Kidney epithelial cell (primary cell): Measurements from ENCODE around the gene ABCC6. TPM values are rescaled to one million over a fixed set of nuclear protein-coding genes. Genes with fewer than 3 reads are reported as not detected.
"Not testable (repeated sequence)": the region's sequence is repeated elsewhere in the genome, so short reads cannot be mapped to it uniquely, and the experiment has no call there.

Source experiments
- DNase-seq: peaks from one replicate; pipeline ENCODE4 v3.0.0-alpha.2; 2010; ENCODE audit warnings: low read depth
- H3K27me3 ChIP-seq: 2 replicates; pipeline ENCODE4 v1.6.0; 2011; ENCODE audit warnings: low read length; ENCODE audit not compliant: control insufficient read depth, insufficient read depth
- H3K36me3 ChIP-seq: 2 replicates; pipeline ENCODE4 v1.5.1; 2011; ENCODE audit warnings: low read length; ENCODE audit not compliant: control insufficient read depth, insufficient read depth
- H3K4me3 ChIP-seq: 2 replicates; pipeline ENCODE4 v1.5.1; 2011; ENCODE audit warnings: low read depth, mild to moderate bottlenecking, control low read depth, low read length
- CTCF ChIP-seq: IDR thresholded peaks from 2 replicates; pipeline ENCODE4 v1.5.1; 2011; ENCODE audit warnings: mild to moderate bottlenecking, moderate library complexity, low read length, control low read depth, inconsistent platforms; ENCODE audit not compliant: insufficient read depth, poor library complexity, severe bottlenecking
- total RNA-seq: library from RNA; depleted of rRNA; stranded (reverse); fragments of >200 nt; gene quantifications from 2 replicates; pipeline ENCODE4 v1.2.3, GENCODE V29; 2015

The ABCC6 gene
- total RNA-seq, 1 donor from 2014 or later, result 1.5 TPM

- Histone ChIP-seq H3K27me3 (no peaks in the 10 kb centered on the region), H3K36me3 (no peaks in the 10 kb centered on the region), H3K4me3 (no peak overlapping the region)
- no peak for TF ChIP-seq CTCF
- DNase-seq, result no peak
These were observed 68.9 kb downstream of the ABCC6 start for GRCh38 chr16:16154281-16154951.

- DNase-seq, H3K4me3 ChIP-seq, H3K27me3 ChIP-seq, H3K36me3 ChIP-seq: not testable (repeated sequence)
These were observed 70.3 kb downstream of the ABCC6 start for GRCh38 chr16:16153000-16153399.

GRCh38 chr16:16151315-16151714 lies 72.0 kb downstream of the ABCC6 start:
- Histone ChIP-seq H3K36me3 (no peaks in the 10 kb centered on the region), H3K4me3 (no peak overlapping the region), H3K27me3 (no peaks in the 10 kb centered on the region)
- no peak for TF ChIP-seq CTCF
- DNase-seq, result no peak

GRCh38 chr16:16150878-16151152 lies 72.5 kb downstream of the ABCC6 start:
- Histone ChIP-seq H3K36me3 (no peaks in the 10 kb centered on the region), H3K27me3 (no peaks in the 10 kb centered on the region), H3K4me3 (no peak overlapping the region)
- DNase-seq, result no peak
- no peak for TF ChIP-seq CTCF

GRCh38 chr16:16150117-16150877 lies 73.0 kb downstream of the ABCC6 start:
- TF ChIP-seq CTCF, result no peak
- H3K4me3 ChIP-seq, result no peak overlapping the region
- no peaks in the 10 kb centered on the region for H3K27me3 ChIP-seq
- no peak for DNase-seq
- no peaks in the 10 kb centered on the region for H3K36me3 ChIP-seq

GRCh38 chr16:16149710-16150116 lies 73.6 kb downstream of the ABCC6 start:
- H3K36me3 ChIP-seq, result no peaks in the 10 kb centered on the region
- TF ChIP-seq CTCF, result no peak
- DNase-seq, result no peak
- no peaks in the 10 kb centered on the region for H3K27me3 ChIP-seq
- H3K4me3 ChIP-seq, result no peak overlapping the region
